Measurements from ENCODE around the gene FOXC1. TPM values are rescaled to one million over a fixed set of nuclear protein-coding genes. Genes with fewer than 3 reads are reported as not detected.

Gene FOXC1
- total RNA-seq, 1 experiment from 2014 or later: 6.7 TPM

DNA sequence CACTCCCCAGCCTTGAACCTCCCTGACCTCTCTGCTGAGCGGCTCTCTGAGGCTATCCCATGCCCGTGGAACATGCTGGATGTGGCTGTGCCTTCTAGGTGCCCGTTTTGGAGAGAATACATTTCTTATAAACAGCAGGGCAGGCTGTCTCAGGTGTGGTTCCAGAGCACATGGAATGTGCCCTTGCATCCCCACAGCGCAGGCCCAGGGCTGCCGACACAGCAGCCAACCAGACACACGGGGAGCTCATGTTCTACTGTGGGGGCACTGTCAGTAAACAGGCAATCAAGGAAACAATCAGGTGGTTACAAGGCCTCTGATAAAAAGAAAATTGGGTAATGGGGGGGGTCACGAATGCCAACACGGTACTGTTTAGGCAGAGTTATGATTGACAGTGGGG, 30.8 kb downstream of the FOXC1 start:
- ATAC-seq (no peak), DNase-seq (ENCODE audit: low read depth, low spot score) (no peak)
- POLR2A ChIA-PET: no interaction called here
- no peaks in the 10 kb centered on the region for H3K9me3 ChIP-seq (ENCODE audit: control insufficient read depth, insufficient read depth, low read depth, low read length)
- intact Hi-C loops (cut with micrococcal nuclease; ENCODE audit: unreplicated experiment): no loop called here
- no TSS peak for BruUV-seq (replicated peaks)
- TF ChIP-seq, protein P1, sequence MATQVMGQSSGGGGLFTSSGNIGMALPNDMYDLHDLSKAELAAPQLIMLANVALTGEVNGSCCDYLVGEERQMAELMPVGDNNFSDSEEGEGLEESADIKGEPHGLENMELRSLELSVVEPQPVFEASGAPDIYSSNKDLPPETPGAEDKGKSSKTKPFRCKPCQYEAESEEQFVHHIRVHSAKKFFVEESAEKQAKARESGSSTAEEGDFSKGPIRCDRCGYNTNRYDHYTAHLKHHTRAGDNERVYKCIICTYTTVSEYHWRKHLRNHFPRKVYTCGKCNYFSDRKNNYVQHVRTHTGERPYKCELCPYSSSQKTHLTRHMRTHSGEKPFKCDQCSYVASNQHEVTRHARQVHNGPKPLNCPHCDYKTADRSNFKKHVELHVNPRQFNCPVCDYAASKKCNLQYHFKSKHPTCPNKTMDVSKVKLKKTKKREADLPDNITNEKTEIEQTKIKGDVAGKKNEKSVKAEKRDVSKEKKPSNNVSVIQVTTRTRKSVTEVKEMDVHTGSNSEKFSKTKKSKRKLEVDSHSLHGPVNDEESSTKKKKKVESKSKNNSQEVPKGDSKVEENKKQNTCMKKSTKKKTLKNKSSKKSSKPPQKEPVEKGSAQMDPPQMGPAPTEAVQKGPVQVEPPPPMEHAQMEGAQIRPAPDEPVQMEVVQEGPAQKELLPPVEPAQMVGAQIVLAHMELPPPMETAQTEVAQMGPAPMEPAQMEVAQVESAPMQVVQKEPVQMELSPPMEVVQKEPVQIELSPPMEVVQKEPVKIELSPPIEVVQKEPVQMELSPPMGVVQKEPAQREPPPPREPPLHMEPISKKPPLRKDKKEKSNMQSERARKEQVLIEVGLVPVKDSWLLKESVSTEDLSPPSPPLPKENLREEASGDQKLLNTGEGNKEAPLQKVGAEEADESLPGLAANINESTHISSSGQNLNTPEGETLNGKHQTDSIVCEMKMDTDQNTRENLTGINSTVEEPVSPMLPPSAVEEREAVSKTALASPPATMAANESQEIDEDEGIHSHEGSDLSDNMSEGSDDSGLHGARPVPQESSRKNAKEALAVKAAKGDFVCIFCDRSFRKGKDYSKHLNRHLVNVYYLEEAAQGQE (IDR thresholded peaks at IDR 0.05; ENCODE audit: insufficient read depth in 1 of 2, low read depth in 2 of 2, low read length in 1 of 2): no peak
- TF ChIP-seq, protein P2, sequence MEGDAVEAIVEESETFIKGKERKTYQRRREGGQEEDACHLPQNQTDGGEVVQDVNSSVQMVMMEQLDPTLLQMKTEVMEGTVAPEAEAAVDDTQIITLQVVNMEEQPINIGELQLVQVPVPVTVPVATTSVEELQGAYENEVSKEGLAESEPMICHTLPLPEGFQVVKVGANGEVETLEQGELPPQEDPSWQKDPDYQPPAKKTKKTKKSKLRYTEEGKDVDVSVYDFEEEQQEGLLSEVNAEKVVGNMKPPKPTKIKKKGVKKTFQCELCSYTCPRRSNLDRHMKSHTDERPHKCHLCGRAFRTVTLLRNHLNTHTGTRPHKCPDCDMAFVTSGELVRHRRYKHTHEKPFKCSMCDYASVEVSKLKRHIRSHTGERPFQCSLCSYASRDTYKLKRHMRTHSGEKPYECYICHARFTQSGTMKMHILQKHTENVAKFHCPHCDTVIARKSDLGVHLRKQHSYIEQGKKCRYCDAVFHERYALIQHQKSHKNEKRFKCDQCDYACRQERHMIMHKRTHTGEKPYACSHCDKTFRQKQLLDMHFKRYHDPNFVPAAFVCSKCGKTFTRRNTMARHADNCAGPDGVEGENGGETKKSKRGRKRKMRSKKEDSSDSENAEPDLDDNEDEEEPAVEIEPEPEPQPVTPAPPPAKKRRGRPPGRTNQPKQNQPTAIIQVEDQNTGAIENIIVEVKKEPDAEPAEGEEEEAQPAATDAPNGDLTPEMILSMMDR (IDR thresholded peaks at IDR 0.05): no peak
- no peak for TF ChIP-seq SIN3A (IDR thresholded peaks at IDR 0.05; ENCODE audit: borderline replicate concordance, insufficient read depth, low read depth, low read length)
- no peak for TF ChIP-seq POLR2AphosphoS5 (IDR thresholded peaks at IDR 0.05; ENCODE audit: low read depth, low read length)
- no peak for TF ChIP-seq TCF7L2 (IDR thresholded peaks at IDR 0.05; ENCODE audit: low read depth, low read length)
- no peaks in the 10 kb centered on the region for H3K4me1 ChIP-seq (ENCODE audit: control insufficient read depth, insufficient read depth, low read length)
- CTCF ChIA-PET: no interaction called here
- no peaks in the 10 kb centered on the region for H3K36me3 ChIP-seq (ENCODE audit: control insufficient read depth, insufficient read depth, low read length)
- H3K4me3 ChIP-seq (ENCODE audit: low read depth in 2 of 2, low read length in 2 of 2): no peak overlapping the region
- H3K27ac ChIP-seq (ENCODE audit: low read length): no peak overlapping the region
- no peaks in the 10 kb centered on the region for H3K27me3 ChIP-seq (ENCODE audit: control insufficient read depth, insufficient read depth, low read length)
- in situ Hi-C loops (cut with HindIII; ENCODE audit: low pct_unique_long_range_greater_than_20kb, low sequenced_read_pairs): no loop called here

DNA sequence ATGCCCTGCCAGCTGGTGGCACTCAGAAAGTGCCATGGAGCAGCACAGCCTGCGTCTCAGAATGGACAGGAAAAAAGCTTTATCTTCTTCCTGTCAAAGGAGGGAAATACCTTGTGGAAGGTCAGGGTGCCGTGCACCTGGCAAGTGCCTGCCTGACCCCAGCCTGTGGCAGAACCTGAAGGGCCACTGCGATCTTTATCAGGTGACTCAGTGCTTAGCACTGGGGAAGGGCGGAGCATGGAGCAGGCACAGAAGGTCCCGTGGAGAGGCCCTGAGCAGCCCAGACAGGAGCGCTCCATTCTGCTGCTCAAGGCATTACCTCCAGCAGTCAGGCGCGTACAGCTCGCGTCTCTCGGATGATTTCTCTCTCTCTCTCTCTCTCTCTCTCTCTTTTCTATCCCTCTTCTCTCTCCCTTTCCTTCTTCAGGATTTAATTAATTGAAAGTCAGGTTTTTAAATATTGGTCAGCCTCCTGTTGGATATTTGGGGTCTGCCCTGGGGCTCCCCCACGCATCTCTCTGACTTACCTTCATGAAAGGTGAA, 31.7 kb downstream of the FOXC1 start:
- in situ Hi-C loops (cut with HindIII; ENCODE audit: low pct_unique_long_range_greater_than_20kb, low sequenced_read_pairs): no loop called here
- Histone ChIP-seq H3K27me3 (ENCODE audit: control insufficient read depth, insufficient read depth, low read length) (no peaks in the 10 kb centered on the region), H3K9me3 (ENCODE audit: control insufficient read depth, insufficient read depth, low read depth, low read length) (no peaks in the 10 kb centered on the region), H3K4me3 (ENCODE audit: low read depth in 2 of 2, low read length in 2 of 2) (no peak overlapping the region), H3K36me3 (ENCODE audit: control insufficient read depth, insufficient read depth, low read length) (no peaks in the 10 kb centered on the region), H3K27ac (ENCODE audit: low read length) (no peak overlapping the region), H3K4me1 (ENCODE audit: control insufficient read depth, insufficient read depth, low read length) (no peaks in the 10 kb centered on the region)
- no TSS peak for BruUV-seq (replicated peaks)
- ATAC-seq (peak; percentile 79), DNase-seq (ENCODE audit: low read depth, low spot score) (no peak)
- ChIA-PET CTCF (no interaction called here), POLR2A (no interaction called here)
- TF ChIP-seq POLR2AphosphoS5 (IDR thresholded peaks at IDR 0.05; ENCODE audit: low read depth, low read length) (no peak), SIN3A (IDR thresholded peaks at IDR 0.05; ENCODE audit: borderline replicate concordance, insufficient read depth, low read depth, low read length) (no peak), TCF7L2 (IDR thresholded peaks at IDR 0.05; ENCODE audit: low read depth, low read length) (no peak)
- TF ChIP-seq, protein P1 (IDR thresholded peaks at IDR 0.05; ENCODE audit: insufficient read depth in 1 of 2, low read depth in 2 of 2, low read length in 1 of 2): no peak
- TF ChIP-seq, protein P2 (IDR thresholded peaks at IDR 0.05): no peak
- intact Hi-C loops (cut with micrococcal nuclease; ENCODE audit: unreplicated experiment): no loop called here

All from Panc1 (cell line).